Spleen (tissue), 7 donors: ENCODE results near the gene PAX3.

ENCODE experiments used
- CTCF ChIP-seq, 11 experiments: fragments of 200-600 bp in 7 of 11; fragments of 450-650 bp in 4 of 11; sonication (generic) in 4 of 11; IDR thresholded peaks in 8 of 11; conservative IDR thresholded peaks in 3 of 11; 1 replicate in 7 of 11; 2 replicates in 4 of 11; pipeline versions ENCODE4 v1.4.0 to v1.8.0; 2016 to 2021; ENCODE audit warnings: antibody characterized with exemption in 11 of 11, inconsistent platforms in 4 of 11, mild to moderate bottlenecking in 1 of 11
- POLR2A ChIP-seq, 3 donors: fragments of 450-650 bp; IDR thresholded peaks; one replicate each; pipeline ENCODE4 v1.5.1; 2017; ENCODE audit warnings: antibody characterized with exemption in 3 of 3, mild to moderate bottlenecking in 1 of 3
- POLR2AphosphoS5 ChIP-seq, 3 donors: sonication (generic); formaldehyde crosslinking; IDR thresholded peaks; one replicate each; pipeline ENCODE4 v1.5.1; 2017; ENCODE audit warnings: antibody characterized with exemption in 3 of 3
- donor health status: DM: no; HTN: no; CAD: no; lungs with moderate emphysema.
- donor health status: DM: no; HTN: no; CAD: no.
- donor health status: DM: no; HTN: no; CAD: no.

GRCh38 chr2:222303828-222304736 is 5.3 kb upstream of the PAX3 start:
- TF ChIP-seq POLR2A (IDR thresholded peaks at IDR 0.05) (no peak), CTCF (IDR thresholded peaks at IDR 0.05 in 8 of 11, conservative IDR thresholded peaks at IDR 0.05 in 3 of 11) (no peak), POLR2AphosphoS5 (IDR thresholded peaks at IDR 0.05) (no peak)
